ENCODE data around the gene TKTL1. TPM values are rescaled to one million over a fixed set of nuclear protein-coding genes. Genes with fewer than 3 reads are reported as not detected.

TKTL1 gene
- total and polyA plus RNA-seq, 2 experiments from 2014 or later, result not detected

GRCh38 chrX:154354013-154354412 lies 58.4 kb downstream of the TKTL1 start:
- H3K27ac ChIP-seq, result no peak overlapping the region
- H4K20me1 ChIP-seq (ENCODE audit: insufficient read depth), result no peaks in the 10 kb centered on the region; the same call in 1 of the 2 replicates
- H3K4me1 ChIP-seq (ENCODE audit: insufficient read depth), result no peaks in the 10 kb centered on the region
- H3K9me2 ChIP-seq (ENCODE audit: insufficient read depth), result no peaks in the 10 kb centered on the region
- H3K4me3 ChIP-seq, result no peak overlapping the region
- peaks cover 23% of the 10 kb centered on the region for H3K79me2 ChIP-seq (ENCODE audit: insufficient read depth)
- H3K4me2 ChIP-seq (ENCODE audit: unreplicated experiment), result no peak overlapping the region
- peaks cover 15% of the 10 kb centered on the region; the same call in 1 of the 2 replicates for H3K36me3 ChIP-seq (ENCODE audit: low read depth)
- no peak overlapping the region for H3K9ac ChIP-seq
- H3K27me3 ChIP-seq (replicated peaks; ENCODE audit: insufficient read depth), result no peaks in the 10 kb centered on the region
- no peak for TF ChIP-seq EZH2phosphoT487 (IDR thresholded peaks at IDR 0.05; ENCODE audit: insufficient read depth, low read depth)
- TF ChIP-seq EZH2 (IDR thresholded peaks at IDR 0.05; ENCODE audit: insufficient read depth, poor library complexity, severe bottlenecking), result no peak
- peaks cover 19% of the 10 kb centered on the region; the same call in 1 of the 2 replicates for H3F3A ChIP-seq (ENCODE audit: insufficient read depth)
- DNase-seq, result no peak
- in situ Hi-C loops (cut with MboI), result no loop called here
- 91 to 98% methylated on average over 8 of the region's 14 CpGs for WGBS, 2 experiments (ENCODE audit: low coverage in 1 of 2, low lambda C conversion rate in 2 of 2, missing lambda C conversion rate in 2 of 2)
- no peaks in the 10 kb centered on the region for H3K9me3 ChIP-seq (ENCODE audit: low read depth)
- no peak overlapping the region for H2AFZ ChIP-seq

- Histone ChIP-seq H3F3A (ENCODE audit: insufficient read depth) (peaks cover 15% of the 10 kb centered on the region; the same call in 1 of the 2 replicates), H3K79me2 (ENCODE audit: insufficient read depth) (peaks cover 28% of the 10 kb centered on the region), H4K20me1 (ENCODE audit: insufficient read depth) (no peaks in the 10 kb centered on the region; the same call in 1 of the 2 replicates), H3K4me2 (ENCODE audit: unreplicated experiment) (no peak overlapping the region), H3K36me3 (ENCODE audit: low read depth) (peaks cover 10% of the 10 kb centered on the region; the same call in 1 of the 2 replicates), H3K9me2 (ENCODE audit: insufficient read depth) (no peaks in the 10 kb centered on the region), H3K4me1 (ENCODE audit: insufficient read depth) (no peaks in the 10 kb centered on the region), H3K9me3 (ENCODE audit: low read depth) (no peaks in the 10 kb centered on the region), H3K9ac (no peak overlapping the region), H3K27me3 (replicated peaks; ENCODE audit: insufficient read depth) (no peaks in the 10 kb centered on the region), H3K4me3 (no peak overlapping the region), H2AFZ (no peak overlapping the region), H3K27ac (no peak overlapping the region)
- in situ Hi-C loops (cut with MboI), result no loop called here
- WGBS, 2 experiments (ENCODE audit: low coverage in 1 of 2, low lambda C conversion rate in 2 of 2, missing lambda C conversion rate in 2 of 2), result 82 to 96% methylated on average over 5 to 13 of the region's 13 CpGs
- DNase-seq, result no peak
- TF ChIP-seq EZH2phosphoT487 (IDR thresholded peaks at IDR 0.05; ENCODE audit: insufficient read depth, low read depth), result no peak
- TF ChIP-seq EZH2 (IDR thresholded peaks at IDR 0.05; ENCODE audit: insufficient read depth, poor library complexity, severe bottlenecking), result no peak
Measured at GRCh38 chrX:154354516-154354915, 58.9 kb downstream of the TKTL1 start.

GRCh38 chrX:154355094-154355775 lies 59.6 kb downstream of the TKTL1 start:
- no peak overlapping the region for H3K4me2 ChIP-seq (ENCODE audit: unreplicated experiment)
- in situ Hi-C loops (cut with MboI), result no loop called here
- TF ChIP-seq EZH2 (IDR thresholded peaks at IDR 0.05; ENCODE audit: insufficient read depth, poor library complexity, severe bottlenecking) (no peak), EZH2phosphoT487 (IDR thresholded peaks at IDR 0.05; ENCODE audit: insufficient read depth, low read depth) (no peak)
- H3K4me1 ChIP-seq (ENCODE audit: insufficient read depth), result no peaks in the 10 kb centered on the region
- H3K9me2 ChIP-seq (ENCODE audit: insufficient read depth), result no peaks in the 10 kb centered on the region
- no peak for DNase-seq
- no peak overlapping the region for H2AFZ ChIP-seq
- peaks cover 4% of the 10 kb centered on the region; the same call in 1 of the 2 replicates for H3K36me3 ChIP-seq (ENCODE audit: low read depth)
- no peak overlapping the region for H3K9ac ChIP-seq
- no peaks in the 10 kb centered on the region; the same call in 1 of the 2 replicates for H4K20me1 ChIP-seq (ENCODE audit: insufficient read depth)
- no peaks in the 10 kb centered on the region for H3K27me3 ChIP-seq (replicated peaks; ENCODE audit: insufficient read depth)
- 80 to 81% methylated on average over 19 to 30 of the region's 30 CpGs for WGBS, 2 experiments (ENCODE audit: low coverage in 1 of 2, low lambda C conversion rate in 2 of 2, missing lambda C conversion rate in 2 of 2)
- peaks cover 14% of the 10 kb centered on the region; the same call in 1 of the 2 replicates for H3F3A ChIP-seq (ENCODE audit: insufficient read depth)
- no peak overlapping the region for H3K4me3 ChIP-seq
- H3K9me3 ChIP-seq (ENCODE audit: low read depth), result no peaks in the 10 kb centered on the region
- peaks cover 35% of the 10 kb centered on the region for H3K79me2 ChIP-seq (ENCODE audit: insufficient read depth)
- no peak overlapping the region for H3K27ac ChIP-seq

- no peak overlapping the region for H3K9ac ChIP-seq
- no peaks in the 10 kb centered on the region for H3K9me3 ChIP-seq (ENCODE audit: low read depth)
- H3K4me3 ChIP-seq, result no peak overlapping the region
- peaks cover 14% of the 10 kb centered on the region; the same call in 1 of the 2 replicates for H3F3A ChIP-seq (ENCODE audit: insufficient read depth)
- peaks cover 40% of the 10 kb centered on the region for H3K79me2 ChIP-seq (ENCODE audit: insufficient read depth)
- WGBS, 2 experiments (ENCODE audit: low coverage in 1 of 2, low lambda C conversion rate in 2 of 2, missing lambda C conversion rate in 2 of 2), result 76 to 90% methylated on average over 4 to 6 of the region's 12 CpGs
- peaks cover 6% of the 10 kb centered on the region; the same call in 1 of the 2 replicates for H3K36me3 ChIP-seq (ENCODE audit: low read depth)
- H2AFZ ChIP-seq, result no peak overlapping the region
- H3K4me1 ChIP-seq (ENCODE audit: insufficient read depth), result no peaks in the 10 kb centered on the region
- TF ChIP-seq EZH2phosphoT487 (IDR thresholded peaks at IDR 0.05; ENCODE audit: insufficient read depth, low read depth) (no peak), EZH2 (IDR thresholded peaks at IDR 0.05; ENCODE audit: insufficient read depth, poor library complexity, severe bottlenecking) (no peak)
- no peak for DNase-seq
- H3K27me3 ChIP-seq (replicated peaks; ENCODE audit: insufficient read depth), result no peaks in the 10 kb centered on the region
- no peaks in the 10 kb centered on the region; the same call in 1 of the 2 replicates for H4K20me1 ChIP-seq (ENCODE audit: insufficient read depth)
- no peak overlapping the region for H3K27ac ChIP-seq
- in situ Hi-C loops (cut with MboI), result no loop called here
- no peak overlapping the region for H3K4me2 ChIP-seq (ENCODE audit: unreplicated experiment)
- no peaks in the 10 kb centered on the region for H3K9me2 ChIP-seq (ENCODE audit: insufficient read depth)
Measured at GRCh38 chrX:154355776-154356140, 60.2 kb downstream of the TKTL1 start.
